Ovary (tissue), 3 donors: ENCODE data around the gene LDLRAD4.

Experiments used
- CTCF ChIP-seq, 3 donors: fragments of 450-650 bp in 2 of 3; fragments of 200-600 bp in 1 of 3; IDR thresholded peaks; one replicate each; pipeline versions ENCODE4 v1.5.1 to v1.8.0; 2016 to 2022; ENCODE audit warnings: antibody characterized with exemption in 3 of 3, mild to moderate bottlenecking in 1 of 3
- EP300 ChIP-seq: sonication (generic); formaldehyde crosslinking; IDR thresholded peaks from one replicate; pipeline ENCODE4 v1.6.1; 2017; ENCODE audit warnings: antibody characterized with exemption
- POLR2A ChIP-seq: fragments of 450-650 bp; IDR thresholded peaks from one replicate; pipeline ENCODE4 v1.6.1; 2017; ENCODE audit warnings: antibody characterized with exemption, mild to moderate bottlenecking, moderate library complexity
- donor health status: DM: no; HTN: no; CAD: no.

GRCh38 chr18:13438507-13439056, 220.0 kb downstream of the LDLRAD4 start:
- no peak for TF ChIP-seq CTCF (IDR thresholded peaks at IDR 0.05)
- TF ChIP-seq POLR2A: no peak
- TF ChIP-seq EP300: no peak
